ENCODE measurements around the gene CAPG.
"Not testable (repeated sequence)": the region's sequence is repeated elsewhere in the genome, so short reads cannot be mapped to it uniquely, and the experiment has no call there.

CAPG gene

GRCh38 chr2:85409845-85410583 is at the start of gene CAPG:
Gene CAPG, minus strand, starts transcription at chr2:85410366. Its CDS starts 8,221 bp downstream, at chr2:85402145.
- DNase-seq: peak in 5 of 6 experiments; percentile 1 to 31 (median 18)

DNA sequence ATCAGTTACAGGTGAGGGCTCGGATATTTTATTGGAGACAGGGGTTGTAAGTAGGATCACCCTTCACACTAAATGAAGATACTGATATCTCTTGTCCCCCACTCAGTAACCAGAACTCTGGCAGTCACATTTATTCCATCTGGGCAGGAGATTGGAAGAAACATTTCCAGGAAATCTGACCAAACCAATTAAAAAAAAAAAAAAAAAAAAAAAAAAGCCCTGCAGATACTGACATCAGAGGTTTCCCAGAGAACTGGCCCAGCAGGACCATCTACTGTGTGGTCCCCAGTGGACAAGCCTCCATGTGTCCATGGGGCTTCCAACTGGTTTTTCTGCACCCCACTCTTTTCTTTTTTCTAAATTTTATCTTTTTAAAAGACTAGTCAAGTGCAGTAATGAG is 49.6 kb upstream of the CAPG start:
- no peak for DNase-seq

DNA sequence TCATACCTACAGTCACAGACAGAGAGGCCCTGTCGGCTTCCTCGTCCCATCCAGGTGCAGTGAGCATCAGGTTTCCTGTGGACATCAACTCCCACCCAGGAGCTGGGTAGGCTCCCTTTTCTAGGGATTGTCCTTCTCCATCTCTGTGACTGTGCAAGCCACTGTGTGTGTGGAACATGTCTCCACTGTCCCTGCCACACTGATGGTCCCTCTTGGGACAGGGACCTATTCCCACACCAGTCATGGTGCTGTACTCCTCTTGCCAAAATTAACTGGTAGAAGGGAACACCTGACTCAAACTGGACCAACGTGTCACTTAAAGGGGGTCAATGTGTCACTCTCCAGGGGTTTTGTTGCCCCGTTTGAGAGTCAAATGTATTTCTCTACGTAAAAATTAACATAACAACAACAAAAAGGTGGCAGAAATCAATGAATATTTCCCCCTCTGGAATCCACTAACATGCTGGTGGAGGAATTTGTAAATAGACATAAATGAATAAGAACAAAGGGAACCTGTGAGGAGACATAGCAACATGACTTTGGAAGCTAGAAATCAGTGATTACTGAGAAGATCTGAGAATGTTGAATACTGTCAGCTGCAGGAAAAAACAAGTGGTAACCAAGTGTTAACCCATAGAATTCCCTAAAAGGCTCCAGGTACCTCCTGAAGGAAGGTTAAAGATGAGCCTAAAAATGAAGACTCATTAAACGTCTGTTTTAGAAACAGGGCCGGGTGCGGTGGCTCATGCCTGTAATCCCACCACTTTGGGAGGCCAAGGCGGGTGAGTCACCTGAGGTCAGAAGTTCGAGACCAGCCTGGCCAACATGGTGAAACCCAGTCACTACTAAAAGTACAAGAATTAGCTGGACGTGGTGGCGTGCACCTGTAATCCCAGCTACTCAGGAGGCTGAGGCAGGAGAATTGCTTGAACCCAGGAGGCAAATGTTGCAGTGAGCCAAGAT is 48.7 kb upstream of the CAPG start:
- no peak for DNase-seq

GRCh38 chr2:85457877-85458316 is 47.7 kb upstream of the CAPG start:
- DNase-seq: no peak

DNA sequence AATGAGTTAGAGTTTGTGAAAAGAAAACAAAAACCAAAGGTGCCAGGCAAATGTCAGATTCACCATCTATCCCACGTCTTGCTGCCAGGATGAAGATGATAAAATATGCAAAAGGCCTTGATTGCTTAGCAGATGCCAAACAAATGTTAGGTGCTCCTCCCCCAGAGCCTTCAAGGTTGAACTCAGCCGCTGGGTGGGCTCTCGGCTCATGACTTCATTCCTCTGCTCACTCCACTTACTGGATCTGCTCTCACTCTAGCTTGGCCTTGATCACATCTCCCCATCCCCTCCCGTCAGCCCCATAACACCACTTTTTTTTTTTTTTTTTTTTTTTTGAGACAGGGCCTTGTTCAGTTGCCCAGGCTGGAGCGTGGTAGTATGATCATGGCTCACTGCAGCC is 46.9 kb upstream of the CAPG start:
- no peak for DNase-seq

- DNase-seq: no peak
Observed at GRCh38 chr2:85455552-85456090, 45.5 kb upstream of the CAPG start.

- DNase-seq: no peak
Observed at GRCh38 chr2:85453571-85453970, 43.4 kb upstream of the CAPG start.

GRCh38 chr2:85452237-85452636 is 42.1 kb upstream of the CAPG start:
- no peak for DNase-seq

GRCh38 chr2:85449214-85449588 is 39.0 kb upstream of the CAPG start:
- DNase-seq: no peak

- DNase-seq: no peak
Observed at GRCh38 chr2:85448461-85449213, 38.5 kb upstream of the CAPG start.

GRCh38 chr2:85447222-85447585 is 37.0 kb upstream of the CAPG start:
- no peak for DNase-seq

DNA sequence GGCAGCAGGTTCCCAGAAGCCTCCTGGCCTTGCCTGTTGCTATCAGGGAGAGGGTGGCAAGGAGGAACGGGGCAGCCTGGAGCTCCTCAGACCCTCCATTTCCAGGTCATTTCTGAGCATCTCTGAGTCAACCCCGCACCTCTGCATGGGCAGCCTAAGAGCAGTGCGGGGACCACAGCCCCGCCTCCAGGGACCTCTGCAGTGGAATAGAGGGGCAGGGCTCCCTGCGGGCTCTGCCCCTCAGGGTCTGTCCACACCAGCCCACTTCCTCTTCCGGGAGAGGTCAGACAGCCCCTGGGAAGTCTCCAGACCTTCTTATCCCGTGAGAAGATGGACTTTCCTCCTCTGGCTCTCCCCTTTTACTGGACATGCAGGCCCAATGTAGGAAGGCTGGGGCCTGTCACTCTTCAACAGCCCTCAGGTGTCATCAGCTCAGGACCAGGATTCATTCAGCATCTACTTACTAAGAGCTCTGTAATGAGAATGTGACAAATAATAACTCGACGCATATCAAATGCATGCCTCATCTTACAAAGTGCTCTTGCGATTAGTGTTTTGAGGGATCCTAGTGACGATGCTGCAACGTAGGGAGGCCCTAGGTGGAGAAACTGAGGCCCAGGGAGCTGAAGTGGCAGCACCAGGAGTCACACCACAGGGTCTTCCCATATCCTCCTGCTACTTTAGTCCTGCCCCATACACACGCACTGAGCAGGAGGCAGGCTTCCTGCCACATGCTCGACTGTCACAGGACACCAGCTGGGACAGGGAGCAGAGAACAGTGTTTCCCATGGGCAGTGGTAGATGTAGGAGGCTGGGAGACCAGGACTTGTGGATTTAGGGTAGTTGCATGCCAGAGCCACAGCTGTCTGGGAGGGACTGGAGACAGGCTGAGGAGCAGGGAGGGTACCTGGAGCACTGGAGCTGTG is 36.4 kb upstream of the CAPG start:
- DNase-seq: no peak

GRCh38 chr2:85445316-85446295 is 35.4 kb upstream of the CAPG start:
- no peak for DNase-seq

GRCh38 chr2:85444629-85445172 is 34.5 kb upstream of the CAPG start:
- DNase-seq: no peak

GRCh38 chr2:85441864-85442263 is 31.7 kb upstream of the CAPG start:
- DNase-seq: no peak

- no peak for DNase-seq
Observed at GRCh38 chr2:85440729-85441128, 30.6 kb upstream of the CAPG start.

DNA sequence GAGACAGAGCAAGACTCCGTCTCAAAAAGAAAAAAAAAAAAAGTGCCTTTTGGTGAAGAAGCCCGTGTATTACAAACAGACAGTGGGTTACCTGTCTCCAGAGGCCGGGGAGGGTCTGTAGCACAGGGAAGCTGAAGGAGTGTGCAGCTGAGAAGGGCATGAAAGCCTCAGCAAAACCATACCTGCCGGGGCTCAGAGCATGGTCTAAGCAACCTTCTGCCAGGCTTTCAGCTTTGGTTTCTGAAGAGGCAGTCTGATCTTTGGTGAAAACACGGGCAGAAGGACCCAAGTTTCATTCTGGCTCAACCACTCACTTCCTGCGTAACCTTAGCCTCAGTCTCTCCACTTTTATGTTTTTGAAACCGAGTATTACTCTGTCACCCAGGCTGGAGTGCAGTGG is 29.8 kb upstream of the CAPG start:
- no peak for DNase-seq

DNA sequence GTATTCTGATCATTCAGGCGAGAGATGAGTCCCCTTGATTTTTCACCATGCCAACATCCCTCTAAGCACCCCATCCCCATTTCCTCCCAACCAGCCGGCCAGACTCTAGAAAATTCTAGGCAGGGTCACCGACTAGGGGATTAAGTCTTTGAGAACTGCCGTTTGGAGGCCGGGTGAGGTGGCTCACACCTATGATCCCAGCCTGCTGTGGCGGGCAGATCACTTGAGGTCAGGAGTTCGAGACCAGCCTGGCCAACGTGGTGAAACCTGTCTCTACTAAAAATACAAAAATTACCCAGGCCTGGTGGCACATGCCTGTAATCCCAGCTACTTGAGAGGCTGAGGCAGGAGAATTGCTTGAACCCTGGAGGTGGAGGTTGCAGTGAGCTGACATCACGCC is 29.4 kb upstream of the CAPG start:
- DNase-seq: not testable (repeated sequence)

DNA sequence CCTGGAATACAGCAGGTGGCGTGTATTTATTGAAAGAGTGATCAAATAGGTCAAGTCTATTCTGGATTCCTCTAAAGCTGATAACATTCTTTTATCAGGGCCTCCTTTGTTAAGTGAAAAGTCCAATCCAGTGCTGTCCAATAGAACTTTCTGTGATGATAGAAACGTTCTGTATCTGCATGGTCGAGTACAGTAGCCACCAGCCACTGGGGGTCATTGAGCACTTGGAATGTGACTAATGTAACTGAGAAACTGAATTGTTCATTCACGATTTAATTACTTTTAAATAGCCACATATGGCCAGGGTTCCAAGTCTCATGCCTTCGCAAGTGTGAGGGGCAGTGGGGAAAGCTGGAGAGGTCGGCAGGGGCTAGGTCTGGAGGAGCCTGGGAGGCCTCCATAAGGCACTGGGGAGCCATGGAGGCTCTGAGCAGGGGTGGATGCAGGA is 28.9 kb upstream of the CAPG start:
- DNase-seq: no peak

Data from stimulated activated naive CD4-positive, alpha-beta T cell (primary cell).